K562 (cell line): ENCODE measurements around the gene SGMS1. TPM values are rescaled to one million over a fixed set of nuclear protein-coding genes. Genes with fewer than 3 reads are reported as not detected.

Experiments used
- BRF2 ChIP-seq: IDR thresholded peaks from 3 replicates; pipeline ENCODE4 v1.6.1; 2011; ENCODE audit warnings: borderline replicate concordance, mild to moderate bottlenecking; ENCODE audit not compliant: insufficient read length, insufficient read depth
- DNMT1 ChIP-seq: fragments of 450-650 bp; IDR thresholded peaks from 2 replicates; pipeline ENCODE4 v1.6.1; 2016; ENCODE audit warnings: antibody characterized with exemption, mild to moderate bottlenecking
- GATA2 ChIP-seq: sonication (generic); formaldehyde crosslinking; IDR thresholded peaks from 2 replicates; pipeline ENCODE4 v1.4.0; 2020; ENCODE audit warnings: mild to moderate bottlenecking, missing genetic modification reagents
- L3MBTL2 ChIP-seq: fragments of 450-650 bp; IDR thresholded peaks from 2 replicates; pipeline ENCODE4 v1.6.1; 2016; ENCODE audit warnings: mild to moderate bottlenecking, moderate library complexity
- NBN ChIP-seq: fragments of 450-650 bp; IDR thresholded peaks from 2 replicates; pipeline ENCODE4 v1.6.1; 2016; ENCODE audit warnings: low read depth, mild to moderate bottlenecking
- NCOA4 ChIP-seq: fragments of 450-650 bp; IDR thresholded peaks from 2 replicates; pipeline ENCODE4 v1.6.1; 2018; ENCODE audit warnings: mild to moderate bottlenecking; ENCODE audit not compliant: partially characterized antibody
- NFE2L1 ChIP-seq: fragments of 450-650 bp; IDR thresholded peaks from 2 replicates; pipeline ENCODE4 v1.6.1; 2016; ENCODE audit warnings: missing genetic modification characterization, low read depth, mild to moderate bottlenecking, missing compliant biosample characterization, moderate library complexity, borderline replicate concordance
- NR2C1 ChIP-seq, 2 experiments: fragments of 450-650 bp; IDR thresholded peaks; 2 replicates each; pipeline ENCODE4 v1.6.1; 2017; ENCODE audit warnings: mild to moderate bottlenecking in 2 of 2, antibody characterized with exemption in 1 of 2, inconsistent platforms in 1 of 2, missing compliant biosample characterization in 1 of 2, missing genetic modification characterization in 1 of 2
- PHF20 ChIP-seq: fragments of 450-650 bp; IDR thresholded peaks from 2 replicates; pipeline ENCODE4 v1.6.1; 2018; ENCODE audit not compliant: partially characterized antibody
- POU5F1 ChIP-seq: fragments of 150-350 bp; IDR thresholded peaks from 2 replicates; pipeline ENCODE4 v1.6.1; 2014; ENCODE audit warnings: borderline replicate concordance, low read length, low read depth, mild to moderate bottlenecking; ENCODE audit not compliant: partially characterized antibody
- PRDM10 ChIP-seq: fragments of 450-650 bp; IDR thresholded peaks from 2 replicates; pipeline ENCODE4 v1.6.1; 2018; ENCODE audit not compliant: partially characterized antibody
- RBM25 ChIP-seq: fragments of 200-400 bp; formaldehyde crosslinking; IDR thresholded peaks from 2 replicates; pipeline ENCODE4 v1.6.1; 2018; ENCODE audit warnings: low read length, low read depth, moderate library complexity; ENCODE audit not compliant: severe bottlenecking
- SMARCC2 ChIP-seq: fragments of 450-650 bp; IDR thresholded peaks from 2 replicates; pipeline ENCODE4 v1.6.1; 2017; ENCODE audit warnings: antibody characterized with exemption, moderate library complexity, mild to moderate bottlenecking, low read depth
- SNAPC5 ChIP-seq: fragments of 250-450 bp; sonication (Bioruptor Pico); IDR thresholded peaks from 2 replicates; pipeline ENCODE4 v1.8.0; 2021; ENCODE audit warnings: moderate library complexity, mild to moderate bottlenecking, inconsistent platforms
- TAF15 ChIP-seq: fragments of 200-400 bp; formaldehyde crosslinking; IDR thresholded peaks from 2 replicates; pipeline ENCODE4 v1.6.1; 2017; ENCODE audit warnings: mild to moderate bottlenecking, low read depth, low read length, moderate library complexity
- TAF7 ChIP-seq: fragments of 450-650 bp; IDR thresholded peaks from 2 replicates; pipeline ENCODE4 v1.6.1; 2016; ENCODE audit warnings: missing genetic modification characterization, missing compliant biosample characterization
- TAL1 ChIP-seq: fragments of 450-650 bp; IDR thresholded peaks from 2 replicates; pipeline ENCODE4 v1.6.1; 2016; ENCODE audit warnings: mild to moderate bottlenecking
- TEAD2 ChIP-seq: fragments of 450-650 bp; IDR thresholded peaks from 2 replicates; pipeline ENCODE4 v1.6.1; 2016; ENCODE audit warnings: missing genetic modification characterization, control low read depth, missing compliant biosample characterization
- TOE1 ChIP-seq, 2 experiments: fragments of 450-650 bp in 1 of 2; sonication (generic) in 1 of 2; formaldehyde crosslinking in 1 of 2; IDR thresholded peaks; 2 replicates each; pipeline versions ENCODE4 v1.7.1 to v1.8.0; 2016 to 2022; ENCODE audit warnings: borderline replicate concordance in 2 of 2, mild to moderate bottlenecking in 2 of 2, antibody characterized with exemption in 1 of 2, inconsistent platforms in 1 of 2, low read depth in 1 of 2, missing genetic modification reagents in 1 of 2, moderate library complexity in 1 of 2
- U2AF1 ChIP-seq: fragments of 200-400 bp; formaldehyde crosslinking; optimal IDR thresholded peaks from 2 replicates; pipeline ENCODE3; 2017; ENCODE audit warnings: mild to moderate bottlenecking, low read depth, low read length, moderate library complexity
- ZC3H4 ChIP-seq: sonication (generic); formaldehyde crosslinking; IDR thresholded peaks from 2 replicates; pipeline ENCODE4 v1.9.0; 2021; ENCODE audit warnings: missing genetic modification reagents, borderline replicate concordance
- ZFP36 ChIP-seq: fragments of 150-350 bp; IDR thresholded peaks from 2 replicates; pipeline ENCODE4 v1.6.1; 2018; ENCODE audit warnings: low read length, low read depth; ENCODE audit not compliant: partially characterized antibody
- ZNF644 ChIP-seq: fragments of 200-800 bp; sonication (Bioruptor generic); IDR thresholded peaks from 2 replicates; pipeline ENCODE4 v1.6.1; 2016; ENCODE audit warnings: low read depth, missing genetic modification characterization, missing compliant biosample characterization
- ZNF785 ChIP-seq: fragments of 250-450 bp; sonication (Bioruptor Pico); IDR thresholded peaks from 2 replicates; pipeline ENCODE4 v1.4.0; 2020; ENCODE audit warnings: mild to moderate bottlenecking
- polyA plus RNA-seq, 8 experiments: library from polyadenylated mRNA; depleted of rRNA in 4 of 8; stranded (reverse) in 5 of 8; unstranded in 3 of 8; fragments of >200 nt; fragmentation: Nextera tagmentation in 2 of 8; fragmentation: Illumina TruSeq in 1 of 8; extraction: Ambion mirVana in 2 of 8; extraction: Trizol in 1 of 8; gene quantifications; 2 replicates each; pipeline versions ENCODE4 v1.2.1 to v1.2.3, GENCODE V29; 2011 to 2014; ENCODE audit warnings: inconsistent platforms in 1 of 8, missing spikeins in 1 of 8
- total RNA-seq, 7 experiments: library from RNA; depleted of rRNA in 6 of 7; stranded (reverse); fragments of >200 nt in 6 of 7; fragmentation: Illumina TruSeq in 2 of 7; extraction: Trizol in 2 of 7; gene quantifications; 2 replicates each; pipeline versions ENCODE4 v1.2.1 to v1.2.3, GENCODE V29; 2011 to 2021; ENCODE audit warnings: low replicate concordance in 1 of 7

The SGMS1 gene
- total and polyA plus RNA-seq, 9 of the 15 experiments (the other 6 are each of a cell fraction or from before 2014, with no cell fraction given): 22.6 to 232 (median 82.2) TPM

GRCh38 chr10:50624866-50625501 is 1.2 kb upstream of the SGMS1 start (continued):
- TF ChIP-seq PHF20 (peak; percentile 69), ZNF644 (tag) (no peak), TAF15 (no peak), RBM25 (peak; percentile 2), BRF2 (no peak), TEAD2 (tag) (no peak), NFE2L1 (tag) (no peak), NCOA4 (no peak), ZNF785 (CRISPR knock-in tag) (no peak; the same call in 1 of the 2 replicates), TAL1 (0 out of 2 replicates have a peak, but pooled peaks have one; percentile 5), SNAPC5 (CRISPR knock-in tag) (no peak), SMARCC2 (no peak), PRDM10 (peak; percentile 36), TAF7 (tag) (peak; percentile 54; the same call in 1 of the 2 replicates), U2AF1 (no peak), NBN (0 out of 2 replicates have a peak, but pooled peaks have one; percentile 30), POU5F1 (no peak), ZFP36 (no peak), GATA2 (CRISPR knock-in tag) (no peak), DNMT1 (no peak), TOE1 (IDR thresholded peaks at IDR 0.05; ENCODE audit: borderline replicate concordance) (peak; percentile 98), TOE1 (CRISPR knock-in tag; IDR thresholded peaks at IDR 0.05; ENCODE audit: borderline replicate concordance, low read depth) (no peak), NR2C1 (IDR thresholded peaks at IDR 0.05) (no peak), NR2C1 (tag; IDR thresholded peaks at IDR 0.05) (peak; percentile 47; the same call in 1 of the 2 replicates), L3MBTL2 (peak; percentile 69), ZC3H4 (CRISPR knock-in tag) (no peak)
